Spleen (tissue), 3 donors: ENCODE data around the gene UBE2L6.

ENCODE experiments used
- POLR2A ChIP-seq, 3 donors: fragments of 450-650 bp; IDR thresholded peaks; one replicate each; pipeline ENCODE4 v1.5.1; 2017; ENCODE audit warnings: antibody characterized with exemption in 3 of 3, mild to moderate bottlenecking in 1 of 3
- POLR2AphosphoS5 ChIP-seq, 3 donors: sonication (generic); formaldehyde crosslinking; IDR thresholded peaks; one replicate each; pipeline ENCODE4 v1.5.1; 2017; ENCODE audit warnings: antibody characterized with exemption in 3 of 3

- no peak for TF ChIP-seq POLR2AphosphoS5 (IDR thresholded peaks at IDR 0.05)
- no peak for TF ChIP-seq POLR2A (IDR thresholded peaks at IDR 0.05)
Observed at GRCh38 chr11:57546869-57547475, 20.5 kb downstream of the UBE2L6 start.
